Pancreas (tissue), 10 donors: ENCODE measurements around the gene TSHZ2. TPM values are rescaled to one million over a fixed set of nuclear protein-coding genes. Genes with fewer than 3 reads are reported as not detected.

ENCODE experiments used
- ATAC-seq, 4 donors: fragments of 200-7000 bp; cut with Tn5 transposase; one replicate each; pipeline versions ENCODE4 v1.8.0 to v1.9.1; 2020; ENCODE audit warnings: mild to moderate bottlenecking in 4 of 4, moderate library complexity in 4 of 4
- DNase-seq, 6 donors: peaks; one replicate each; pipeline ENCODE4 v3.0.0-alpha.2; 2020
- FAIRE-seq: peaks from 2 replicates; lab custom pipeline; 2012; peaks lifted over from hg19 to GRCh38; lab: Jason Lieb, UNC
- H3K27ac ChIP-seq, 4 donors: fragments of 200-600 bp; sonication (generic); 1 replicate in 3 of 4; 2 replicates in 1 of 4; pipeline versions ENCODE4 v1.5.0 to v1.8.0; 2020
- H3K27me3 ChIP-seq, 4 donors: fragments of 200-600 bp; one replicate each; pipeline ENCODE4 v1.8.0; 2021
- H3K36me3 ChIP-seq, 3 donors: fragments of 200-600 bp; sonication (generic) in 1 of 3; one replicate each; pipeline versions ENCODE4 v1.5.0 to v1.8.0; 2020 to 2021
- H3K4me1 ChIP-seq, 3 donors: fragments of 200-600 bp; one replicate each; pipeline ENCODE4 v1.8.0; 2021
- H3K4me3 ChIP-seq, 4 donors: fragments of 200-600 bp; sonication (generic) in 2 of 4; one replicate each; pipeline versions ENCODE4 v1.5.0 to v1.8.0; 2020 to 2021
- H3K9me3 ChIP-seq, 4 donors: fragments of 200-600 bp; one replicate each; pipeline ENCODE4 v1.8.0; 2021
- CTCF ChIP-seq, 4 donors: fragments of 200-600 bp; sonication (generic) in 3 of 4; IDR thresholded peaks; one replicate each; pipeline versions ENCODE4 v1.5.0 to v1.8.0; 2021; ENCODE audit warnings: antibody characterized with exemption in 4 of 4
- WGBS, 2 donors: extraction: QIAGEN DNeasy Blood & Tissue Kit; methylation state at CpG; one replicate each; pipeline ENCODE4 v1.1.7; 2013; 5-methylcytosine and 5-hydroxymethylcytosine counted together
- intact Hi-C, 3 donors: fragments of 100-400 bp; cut with DNase I; formaldehyde crosslinking; loops; one replicate each; pipeline versions ENCODE4 v1.11.1 to v1.14.2; 2022
- polyA plus RNA-seq, 2 donors: library from polyadenylated mRNA; stranded (reverse); fragments of 200-250 nt; gene quantifications; one replicate each; pipeline ENCODE4 v1.2.3, GENCODE V29; 2013
- total RNA-seq, 6 donors: library from RNA; stranded (reverse); fragmentation: NEBNext Ultra II Directional in 4 of 6; extraction: Animal tissue kit (Norgen Biotek cat#: 25700) in 4 of 6; gene quantifications; one replicate each; pipeline versions ENCODE4 v1.2.1 to v1.2.4, GENCODE V29; 2021 to 2023
- donor health status: healthy with polysubstance abuse.
- donor health status: DM: no; HTN: no; CAD: no; lungs with moderate emphysema.
- donor health status: DM: no; HTN: no; CAD: no.
- donor health status: control.
- donor health status: control.
- donor health status: Bipolar disorder and iron deficiency.
- donor health status: DM: yes; HTN: yes; CAD: no.
- donor health status: DM: no; HTN: no; CAD: no.
- donor health status: DM: no; HTN: no; CAD: no.
- donor health status: DM: yes; HTN: yes; CAD: no.

Gene TSHZ2
- total and polyA plus RNA-seq, 8 donors, result 2.2 to 23.5 (median 4.5) TPM

- Histone ChIP-seq H3K27me3 (no peaks in the 10 kb centered on the region), H3K4me3 (no peak overlapping the region), H3K4me1 (no peaks in the 10 kb centered on the region), H3K27ac (no peak overlapping the region), H3K36me3 (no peaks in the 10 kb centered on the region), H3K9me3 (no peaks in the 10 kb centered on the region)
- intact Hi-C loops, result no loop called here
- no peak for TF ChIP-seq CTCF (IDR thresholded peaks at IDR 0.05)
- no peak for DNase-seq
- ATAC-seq, result no peak
- WGBS, 2 donors, result 88 to 92% methylated on average over 11 of the region's 11 CpGs
- no peak for FAIRE-seq
Observed at GRCh38 chr20:53419693-53420460, 447.7 kb downstream of the TSHZ2 start.

- Histone ChIP-seq H3K4me1 (no peaks in the 10 kb centered on the region), H3K4me3 (no peak overlapping the region), H3K36me3 (no peaks in the 10 kb centered on the region), H3K9me3 (no peaks in the 10 kb centered on the region), H3K27ac (no peak overlapping the region), H3K27me3 (no peaks in the 10 kb centered on the region)
- FAIRE-seq (no peak), DNase-seq (no peak), ATAC-seq (no peak)
- intact Hi-C loops, result no loop called here
- TF ChIP-seq CTCF (IDR thresholded peaks at IDR 0.05), result no peak
- 90 to 91% methylated on average over 7 of the region's 7 CpGs for WGBS, 2 donors
Observed at GRCh38 chr20:53421343-53421742, 449.2 kb downstream of the TSHZ2 start.

GRCh38 chr20:53422039-53422438, 449.9 kb downstream of the TSHZ2 start:
- intact Hi-C loops, result no loop called here

GRCh38 chr20:53423587-53424146, 451.5 kb downstream of the TSHZ2 start:
- H3K9me3 ChIP-seq, result no peaks in the 10 kb centered on the region
- intact Hi-C loops, result no loop called here
- H3K4me3 ChIP-seq, result no peak overlapping the region
- FAIRE-seq (no peak), ATAC-seq (no peak), DNase-seq (no peak)
- 77 to 82% methylated on average over 12 of the region's 12 CpGs for WGBS, 2 donors
- no peak overlapping the region for H3K27ac ChIP-seq
- H3K27me3 ChIP-seq, result no peaks in the 10 kb centered on the region
- no peaks in the 10 kb centered on the region for H3K4me1 ChIP-seq
- no peak for TF ChIP-seq CTCF (IDR thresholded peaks at IDR 0.05)
- H3K36me3 ChIP-seq, result no peaks in the 10 kb centered on the region

More at GRCh38 chr20:53422039-53422438, 449.9 kb downstream of the TSHZ2 start:
- 89 to 93% methylated on average over 7 of the region's 7 CpGs for WGBS, 2 donors
- Histone ChIP-seq H3K36me3 (no peaks in the 10 kb centered on the region), H3K4me1 (no peaks in the 10 kb centered on the region), H3K4me3 (no peak overlapping the region), H3K27ac (no peak overlapping the region), H3K27me3 (no peaks in the 10 kb centered on the region), H3K9me3 (no peaks in the 10 kb centered on the region)
- FAIRE-seq, result no peak
- DNase-seq, result no peak
- TF ChIP-seq CTCF (IDR thresholded peaks at IDR 0.05), result no peak
- no peak for ATAC-seq

GRCh38 chr20:53425481-53425880, 453.3 kb downstream of the TSHZ2 start:
- no peak for DNase-seq
- WGBS, 2 donors, result 71 to 78% methylated on average over 4 of the region's 4 CpGs
- H3K4me3 ChIP-seq, result no peak overlapping the region
- H3K36me3 ChIP-seq, result no peaks in the 10 kb centered on the region
- no peaks in the 10 kb centered on the region for H3K4me1 ChIP-seq
- intact Hi-C loops, result no loop called here
- H3K27ac ChIP-seq, result no peak overlapping the region
- no peak for TF ChIP-seq CTCF (IDR thresholded peaks at IDR 0.05)
- no peaks in the 10 kb centered on the region for H3K27me3 ChIP-seq
- FAIRE-seq, result no peak
- H3K9me3 ChIP-seq, result no peaks in the 10 kb centered on the region
- ATAC-seq, result no peak
